AG04450 (cell line): ENCODE results near the gene RDH11. TPM values are rescaled to one million over a fixed set of nuclear protein-coding genes. Genes with fewer than 3 reads are reported as not detected.

ENCODE experiments used
- CTCF ChIA-PET: fragments of 300-600, 350-600 bp; formaldehyde crosslinking; extraction: SDS; loops from one replicate; lab custom pipeline; 2022; ENCODE audit warnings: antibody characterized with exemption, inconsistent platforms; lab: Charles Lee
- POLR2A ChIA-PET: fragments of 350-600 bp; formaldehyde crosslinking; extraction: SDS; loops from one replicate; lab custom pipeline; 2021; ENCODE audit warnings: antibody characterized with exemption, inconsistent platforms; lab: Yijun Ruan, JAX
- DNase-seq: peaks from one replicate; pipeline ENCODE4 v3.0.0-alpha.2; 2011; ENCODE audit warnings: low read depth, low spot score
- H3K27ac ChIP-seq: one replicate; pipeline ENCODE4 v1.5.1; 2012; ENCODE audit warnings: low read depth, low read length, control low read depth
- H3K27me3 ChIP-seq: one replicate; pipeline ENCODE4 v1.6.0; 2012; ENCODE audit warnings: low read length; ENCODE audit not compliant: control insufficient read depth, insufficient read depth
- H3K4me3 ChIP-seq: 2 replicates; pipeline ENCODE4 v1.5.1; 2011; ENCODE audit warnings: mild to moderate bottlenecking, low read depth, low read length, control low read depth
- H3K9me3 ChIP-seq: 2 replicates; pipeline ENCODE4 v1.5.1; 2012; ENCODE audit warnings: low read length; ENCODE audit not compliant: control insufficient read depth, insufficient read depth
- CTCF ChIP-seq: IDR thresholded peaks from 2 replicates; pipeline ENCODE4 v1.5.1; 2011; ENCODE audit warnings: low read depth, low read length, control low read depth, inconsistent platforms
- polyA plus RNA-seq: library from polyadenylated mRNA; depleted of rRNA; stranded (reverse); fragments of >200 nt; gene quantifications from 2 replicates; pipeline ENCODE4 v1.2.3, GENCODE V29; 2011

The RDH11 gene
- polyA plus RNA-seq, 1 experiment, result 109 TPM

- Histone ChIP-seq H3K9me3 (no peaks in the 10 kb centered on the region), H3K27ac (no peak overlapping the region), H3K27me3 (no peaks in the 10 kb centered on the region), H3K4me3 (no peak overlapping the region)
- no peak for DNase-seq
- POLR2A ChIA-PET, result no interaction called here
- CTCF ChIA-PET, result no interaction called here
- TF ChIP-seq CTCF, result no peak
These were observed 49.4 kb downstream of the RDH11 start for GRCh38 chr14:67646131-67646530.

DNA sequence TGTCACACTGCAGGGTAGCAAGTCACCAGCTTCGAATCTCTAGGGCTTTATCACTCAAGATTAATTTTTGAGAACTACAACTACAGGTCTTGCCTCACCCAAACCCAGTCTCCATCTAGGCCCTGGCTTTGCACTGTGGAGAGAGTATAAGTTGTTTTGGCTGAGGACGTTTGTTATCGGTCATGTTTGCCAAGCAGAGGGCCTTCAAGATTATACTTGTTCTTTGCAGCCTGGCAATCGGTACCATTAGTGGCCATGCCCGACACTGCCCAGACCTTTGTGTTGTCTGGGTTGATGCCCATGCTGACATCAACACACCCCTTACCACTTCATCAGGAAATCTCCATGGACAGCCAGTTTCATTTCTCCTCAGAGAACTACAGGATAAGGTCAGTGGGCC lies 50.1 kb downstream of the RDH11 start:
- TF ChIP-seq CTCF, result no peak
- ChIA-PET POLR2A (no interaction called here), CTCF (interaction anchor here (2.0 kb wide), 1 partner anchor 61 kb away, joined by 6 read pairs; no protein-coding TSS in a partner anchor)
- no peak overlapping the region for H3K4me3 ChIP-seq
- no peaks in the 10 kb centered on the region for H3K9me3 ChIP-seq
- H3K27me3 ChIP-seq, result no peaks in the 10 kb centered on the region
- DNase-seq, result no peak
- no peak overlapping the region for H3K27ac ChIP-seq

- no peaks in the 10 kb centered on the region for H3K9me3 ChIP-seq
- no peak for DNase-seq
- no peaks in the 10 kb centered on the region for H3K27me3 ChIP-seq
- H3K27ac ChIP-seq, result no peak overlapping the region
- ChIA-PET POLR2A (no interaction called here), CTCF (interaction anchor here (0.6 to 2.0 kb wide), 6 partner anchors 24 to 285 kb away, joined by 3 to 6 read pairs (median 4); partner anchors contain the start of genes ATP6V1D and PIGH)
- TF ChIP-seq CTCF, result no peak
- no peak overlapping the region for H3K4me3 ChIP-seq
These were observed 51.1 kb downstream of the RDH11 start for GRCh38 chr14:67644428-67644827.

DNA sequence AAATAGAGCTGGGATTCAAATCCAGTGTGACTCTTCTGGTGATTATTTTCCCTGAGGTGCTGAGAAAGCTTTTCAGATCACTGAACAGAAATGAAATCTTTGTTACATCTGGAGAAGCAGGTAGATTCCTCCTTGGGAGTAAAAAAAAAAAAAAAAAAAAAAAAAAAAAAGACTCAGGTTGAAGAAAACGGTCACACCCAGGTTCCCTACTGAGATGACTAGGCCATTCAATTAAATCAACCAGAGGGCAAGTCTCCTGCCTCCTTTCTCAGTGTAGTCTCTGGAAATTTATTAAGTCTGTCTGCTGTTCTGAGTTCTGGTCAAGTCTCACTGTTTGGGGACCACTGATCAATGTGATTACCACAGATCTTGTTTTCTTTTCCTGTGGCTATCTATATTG lies 51.9 kb downstream of the RDH11 start:
- ChIA-PET POLR2A (interaction anchor here (0.5 kb wide), 1 partner anchor 115 kb away, joined by 4 read pairs; no protein-coding TSS in a partner anchor), CTCF (interaction anchor here (1.0 to 2.0 kb wide), 5 partner anchors 23 to 61 kb away, joined by 3 to 6 read pairs (median 5); partner anchors contain the start of gene PIGH)
- Histone ChIP-seq H3K4me3 (no peak overlapping the region), H3K9me3 (no peaks in the 10 kb centered on the region), H3K27ac (no peak overlapping the region), H3K27me3 (no peaks in the 10 kb centered on the region)
- TF ChIP-seq CTCF, result no peak
- DNase-seq, result no peak

DNA sequence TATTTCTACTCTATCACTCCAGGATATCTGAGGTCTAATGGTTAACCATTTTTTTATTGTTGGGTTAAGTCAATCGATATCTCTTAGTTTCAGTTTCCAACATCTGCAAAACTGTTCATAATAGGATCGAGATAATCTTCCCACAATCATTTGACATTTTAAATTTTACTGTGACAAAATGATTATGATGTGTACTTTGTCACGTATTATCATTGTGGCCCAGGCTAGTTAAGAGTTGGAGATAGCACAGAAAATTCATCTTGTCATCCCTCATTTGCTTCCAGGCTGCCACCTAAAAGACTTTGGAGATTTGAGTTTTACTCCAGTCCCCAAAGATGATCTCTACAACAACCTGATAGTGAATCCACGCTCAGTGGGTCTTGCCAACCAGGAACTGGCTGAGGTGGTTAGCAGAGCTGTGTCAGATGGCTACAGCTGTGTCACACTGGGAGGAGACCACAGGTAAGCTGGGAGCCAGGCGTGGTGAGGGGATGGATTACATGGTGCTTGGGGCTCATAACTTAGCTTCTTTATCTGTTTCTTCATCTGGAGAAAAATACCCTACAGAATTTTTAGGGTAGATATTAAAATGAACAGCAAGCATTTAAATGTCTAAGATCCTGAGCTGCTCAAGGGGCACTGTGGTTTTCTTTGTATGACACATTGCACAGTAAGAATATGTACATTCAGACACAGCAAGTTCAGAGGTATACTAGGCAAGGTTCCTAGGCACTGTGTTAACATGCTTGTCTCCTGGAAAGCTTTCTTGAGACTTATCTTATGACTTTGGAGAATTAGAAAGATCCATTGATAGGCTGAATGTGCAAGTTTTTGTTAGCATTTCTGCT lies 53.4 kb downstream of the RDH11 start:
- no peak overlapping the region for H3K27ac ChIP-seq
- H3K9me3 ChIP-seq, result no peaks in the 10 kb centered on the region
- DNase-seq, result no peak
- H3K4me3 ChIP-seq, result no peak overlapping the region
- no peak for TF ChIP-seq CTCF
- ChIA-PET POLR2A (no interaction called here), CTCF (interaction anchor here (1.7 kb wide), 1 partner anchor 24 kb away, joined by 6 read pairs; no protein-coding TSS in a partner anchor)
- no peaks in the 10 kb centered on the region for H3K27me3 ChIP-seq
